CD4-positive, alpha-beta T cell treated with Interleukin-17A for 1 hour (primary cell): ENCODE measurements around the gene DOCK1.

ENCODE experiments used
- DNase-seq: peaks from one replicate; pipeline ENCODE4 v3.0.0-alpha.2; 2020

DOCK1 gene

GRCh38 chr10:127451628-127452027 lies 546.4 kb downstream of the DOCK1 start:
- DNase-seq = no peak

GRCh38 chr10:127452568-127452967 lies 547.3 kb downstream of the DOCK1 start:
- DNase-seq = no peak

GRCh38 chr10:127453706-127454105 lies 548.5 kb downstream of the DOCK1 start:
- DNase-seq = no peak

- no peak for DNase-seq
Observed at GRCh38 chr10:127456122-127456521, 550.9 kb downstream of the DOCK1 start.

- DNase-seq = no peak
Observed at GRCh38 chr10:127458016-127458810, 553.0 kb downstream of the DOCK1 start.

GRCh38 chr10:127458829-127459228 lies 553.6 kb downstream of the DOCK1 start:
- DNase-seq = no peak

- DNase-seq = no peak
Observed at GRCh38 chr10:127459918-127460317, 554.7 kb downstream of the DOCK1 start.

- DNase-seq = no peak
Observed at GRCh38 chr10:127462643-127463295, 557.5 kb downstream of the DOCK1 start.

- DNase-seq = no peak
Observed at GRCh38 chr10:127463548-127463947, 558.3 kb downstream of the DOCK1 start.

- no peak for DNase-seq
Observed at GRCh38 chr10:127464561-127464960, 559.3 kb downstream of the DOCK1 start.

GRCh38 chr10:127467811-127468210 lies 562.6 kb downstream of the DOCK1 start:
- no peak for DNase-seq

- no peak for DNase-seq
Observed at GRCh38 chr10:127468632-127469031, 563.4 kb downstream of the DOCK1 start.

- DNase-seq = no peak
Observed at GRCh38 chr10:127470911-127471310, 565.7 kb downstream of the DOCK1 start.

- DNase-seq = no peak
Observed at GRCh38 chr10:127472976-127473375, 567.7 kb downstream of the DOCK1 start.

- DNase-seq = no peak
Observed at GRCh38 chr10:127474501-127474900, 569.3 kb downstream of the DOCK1 start.

- DNase-seq = no peak
Observed at GRCh38 chr10:127485153-127485857, 580.1 kb downstream of the DOCK1 start.

- no peak for DNase-seq
Observed at GRCh38 chr10:127486355-127486754, 581.1 kb downstream of the DOCK1 start.

- no peak for DNase-seq
Observed at GRCh38 chr10:127492607-127493250, 587.5 kb downstream of the DOCK1 start.

- DNase-seq = no peak
Observed at GRCh38 chr10:127496035-127496434, 590.8 kb downstream of the DOCK1 start.

- DNase-seq = no peak
Observed at GRCh38 chr10:127497685-127498084, 592.5 kb downstream of the DOCK1 start.

- DNase-seq = no peak
Observed at GRCh38 chr10:127498087-127498486, 592.9 kb downstream of the DOCK1 start.

GRCh38 chr10:127500127-127500526 lies 594.9 kb downstream of the DOCK1 start:
- DNase-seq = no peak
